ENCODE data around the gene KATNB1.

DNA sequence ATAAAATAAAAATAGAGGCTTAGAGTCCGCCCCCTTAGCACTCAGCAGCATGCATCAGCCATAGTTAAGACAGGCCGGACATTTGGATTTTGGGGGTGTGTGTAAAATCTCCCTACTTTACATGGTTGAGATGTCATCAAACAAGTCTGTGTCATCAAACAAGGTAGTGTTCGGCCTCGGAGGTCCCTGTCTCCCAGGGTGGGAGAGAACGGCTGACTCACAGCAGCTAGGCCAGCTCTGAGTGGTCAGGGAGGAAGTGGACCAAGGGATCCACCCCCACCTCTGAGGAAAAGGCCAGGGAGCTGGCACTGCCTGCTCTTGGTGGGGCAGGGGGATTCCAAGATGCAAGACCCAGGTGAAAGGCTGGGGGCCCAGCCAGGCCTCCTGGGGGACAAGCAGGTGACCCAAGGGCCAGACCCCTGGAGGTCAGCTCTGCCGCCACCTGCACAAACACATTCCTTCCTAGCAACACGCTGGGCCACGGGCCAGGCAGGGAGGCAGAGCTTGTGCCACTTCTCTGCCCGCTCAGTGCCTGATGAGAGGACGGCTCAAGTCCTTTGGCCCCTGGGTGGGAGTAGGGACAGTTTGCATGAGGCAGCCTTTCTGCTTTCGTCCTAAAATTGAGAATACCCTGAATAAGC lies 38.2 kb downstream of the KATNB1 start:
- TF ChIP-seq TAF1 (IDR thresholded peaks at IDR 0.05; ENCODE audit: borderline replicate concordance, insufficient read depth, low read length) (no peak), SIN3A (IDR thresholded peaks at IDR 0.05; ENCODE audit: borderline replicate concordance, insufficient read depth, low read length) (no peak), POLR2AphosphoS5 (IDR thresholded peaks at IDR 0.05; ENCODE audit: low read depth, low read length) (no peak)
- TF ChIP-seq, protein P1, sequence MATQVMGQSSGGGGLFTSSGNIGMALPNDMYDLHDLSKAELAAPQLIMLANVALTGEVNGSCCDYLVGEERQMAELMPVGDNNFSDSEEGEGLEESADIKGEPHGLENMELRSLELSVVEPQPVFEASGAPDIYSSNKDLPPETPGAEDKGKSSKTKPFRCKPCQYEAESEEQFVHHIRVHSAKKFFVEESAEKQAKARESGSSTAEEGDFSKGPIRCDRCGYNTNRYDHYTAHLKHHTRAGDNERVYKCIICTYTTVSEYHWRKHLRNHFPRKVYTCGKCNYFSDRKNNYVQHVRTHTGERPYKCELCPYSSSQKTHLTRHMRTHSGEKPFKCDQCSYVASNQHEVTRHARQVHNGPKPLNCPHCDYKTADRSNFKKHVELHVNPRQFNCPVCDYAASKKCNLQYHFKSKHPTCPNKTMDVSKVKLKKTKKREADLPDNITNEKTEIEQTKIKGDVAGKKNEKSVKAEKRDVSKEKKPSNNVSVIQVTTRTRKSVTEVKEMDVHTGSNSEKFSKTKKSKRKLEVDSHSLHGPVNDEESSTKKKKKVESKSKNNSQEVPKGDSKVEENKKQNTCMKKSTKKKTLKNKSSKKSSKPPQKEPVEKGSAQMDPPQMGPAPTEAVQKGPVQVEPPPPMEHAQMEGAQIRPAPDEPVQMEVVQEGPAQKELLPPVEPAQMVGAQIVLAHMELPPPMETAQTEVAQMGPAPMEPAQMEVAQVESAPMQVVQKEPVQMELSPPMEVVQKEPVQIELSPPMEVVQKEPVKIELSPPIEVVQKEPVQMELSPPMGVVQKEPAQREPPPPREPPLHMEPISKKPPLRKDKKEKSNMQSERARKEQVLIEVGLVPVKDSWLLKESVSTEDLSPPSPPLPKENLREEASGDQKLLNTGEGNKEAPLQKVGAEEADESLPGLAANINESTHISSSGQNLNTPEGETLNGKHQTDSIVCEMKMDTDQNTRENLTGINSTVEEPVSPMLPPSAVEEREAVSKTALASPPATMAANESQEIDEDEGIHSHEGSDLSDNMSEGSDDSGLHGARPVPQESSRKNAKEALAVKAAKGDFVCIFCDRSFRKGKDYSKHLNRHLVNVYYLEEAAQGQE (IDR thresholded peaks at IDR 0.05; ENCODE audit: insufficient read depth in 1 of 2, low read depth in 2 of 2, low read length in 2 of 2): no peak

Measured in PFSK-1 (cell line).